ENCODE data around the gene DUSP8. TPM values are rescaled to one million over a fixed set of nuclear protein-coding genes. Genes with fewer than 3 reads are reported as not detected.

DUSP8 gene
- polyA plus RNA-seq, 2 donors = 0.69 to 0.84 TPM

GRCh38 chr11:1574238-1574932 is 2.3 kb upstream of the DUSP8 start:
- Histone ChIP-seq H3K9me3 (ENCODE audit: control insufficient read depth in 2 of 2, insufficient read depth in 1 of 2, low read depth in 1 of 2, low read length in 1 of 2) (peaks cover 4 to 7% of the 10 kb centered on the region in 2 donors), H3K4me1 (ENCODE audit: control insufficient read depth in 2 of 2, insufficient read depth in 2 of 2, low read length in 1 of 2) (peaks cover 6 to 7% of the 10 kb centered on the region in 2 donors), H3K36me3 (ENCODE audit: control insufficient read depth in 2 of 2, insufficient read depth in 2 of 2, low read length in 1 of 2) (no peaks in the 10 kb centered on the region), H3K4me3 (ENCODE audit: low read depth in 1 of 2, low read length in 2 of 2) (peak overlapping the region; percentile 21 to 32), H3K27ac (ENCODE audit: low read depth in 2 of 2, low read length in 1 of 2) (peak overlapping the region; percentile 4 to 46), H3K27me3 (ENCODE audit: control insufficient read depth in 1 of 2, insufficient read depth in 2 of 2, low read length in 2 of 2) (peaks cover 0 to 2% of the 10 kb centered on the region in 2 donors)
- WGBS, 2 donors = 1% methylated on average over 53 to 64 of the region's 64 CpGs

DNA sequence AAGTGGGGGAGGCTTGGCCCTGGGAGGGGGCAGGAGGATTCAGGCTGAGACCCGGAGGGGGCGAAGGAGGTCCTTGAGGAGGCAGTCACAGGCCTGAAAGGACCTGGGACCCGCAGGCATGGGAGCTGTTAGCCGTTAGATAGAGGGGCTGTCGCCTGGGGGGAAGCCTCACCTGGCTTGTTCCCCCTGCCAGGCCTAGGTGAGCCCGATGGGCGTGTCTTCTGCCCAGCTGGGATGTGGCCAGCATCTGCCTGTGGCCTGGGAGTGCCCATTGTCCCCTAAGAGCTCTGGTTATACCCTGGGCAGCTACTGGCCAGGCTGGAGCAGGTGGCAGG is 1.8 kb upstream of the DUSP8 start:
- 6 to 10% methylated on average over 7 of the region's 7 CpGs for WGBS, 2 donors
- peak overlapping the region; percentile 4 to 46 for H3K27ac ChIP-seq (ENCODE audit: low read depth in 2 of 2, low read length in 1 of 2)

DNA sequence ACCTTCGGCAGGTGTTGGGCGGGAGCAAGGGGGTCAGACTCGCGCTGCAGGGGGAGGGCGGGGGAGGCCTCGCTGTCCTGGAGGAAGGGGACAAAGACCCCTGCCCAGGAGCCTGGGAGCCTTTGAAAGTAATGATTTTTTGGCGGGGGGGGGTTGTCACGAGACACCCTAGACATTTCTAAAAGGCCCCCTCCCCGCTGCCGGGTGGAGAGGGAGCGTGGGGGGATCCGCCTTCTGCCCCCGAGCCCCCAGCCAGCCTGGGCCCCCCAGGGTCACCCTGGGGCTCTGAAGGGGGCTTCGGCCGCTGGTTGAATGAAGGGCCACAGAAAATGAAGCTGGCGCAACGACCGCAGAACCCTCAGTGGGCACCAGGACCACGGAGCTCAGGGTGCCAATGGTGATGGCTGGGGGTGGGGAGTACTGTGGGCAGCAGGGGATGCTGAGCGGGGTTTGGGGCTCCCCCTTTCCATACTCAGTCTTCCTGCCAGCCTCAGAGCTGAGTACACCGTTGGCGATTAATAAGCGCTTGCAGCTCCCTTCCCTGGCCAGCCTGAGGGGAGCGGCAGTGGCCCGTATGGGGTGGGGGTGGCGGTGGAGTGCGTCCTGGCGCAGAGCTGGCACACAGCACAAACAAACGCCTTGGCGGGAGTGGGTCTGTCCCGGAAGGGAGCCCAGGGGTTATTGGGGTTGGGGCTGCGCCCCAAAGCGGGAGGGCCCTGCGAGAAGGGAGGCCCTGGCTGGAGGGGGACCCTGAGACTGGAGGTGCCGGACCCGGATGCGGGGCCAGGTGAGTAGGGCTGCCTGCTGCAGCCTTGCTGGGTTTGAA is 1.2 kb upstream of the DUSP8 start:
- peak overlapping the region; percentile 27 to 46 for H3K27ac ChIP-seq (ENCODE audit: low read depth in 2 of 2, low read length in 1 of 2)
- WGBS, 2 donors = 3 to 4% methylated on average over 36 to 37 of the region's 37 CpGs
- peak overlapping the region; percentile 35 to 51 for H3K4me3 ChIP-seq (ENCODE audit: low read depth in 1 of 2, low read length in 2 of 2)
- peaks cover 7 to 9% of the 10 kb centered on the region in 2 donors for H3K4me1 ChIP-seq (ENCODE audit: control insufficient read depth in 2 of 2, insufficient read depth in 2 of 2, low read length in 1 of 2)
- H3K9me3 ChIP-seq (ENCODE audit: control insufficient read depth in 2 of 2, insufficient read depth in 1 of 2, low read depth in 1 of 2, low read length in 1 of 2) = peaks cover 0 to 2% of the 10 kb centered on the region in 2 donors
- H3K36me3 ChIP-seq (ENCODE audit: control insufficient read depth in 2 of 2, insufficient read depth in 2 of 2, low read length in 1 of 2) = no peaks in the 10 kb centered on the region
- peaks cover 0 to 2% of the 10 kb centered on the region in 2 donors for H3K27me3 ChIP-seq (ENCODE audit: control insufficient read depth in 1 of 2, insufficient read depth in 2 of 2, low read length in 2 of 2)

More for the DNA sequence above, 1.8 kb upstream of the DUSP8 start:
- peaks cover 0 to 2% of the 10 kb centered on the region in 2 donors for H3K27me3 ChIP-seq (ENCODE audit: control insufficient read depth in 1 of 2, insufficient read depth in 2 of 2, low read length in 2 of 2)
- peak overlapping the region; percentile 32 to 35 for H3K4me3 ChIP-seq (ENCODE audit: low read depth in 1 of 2, low read length in 2 of 2)
- no peaks in the 10 kb centered on the region for H3K36me3 ChIP-seq (ENCODE audit: control insufficient read depth in 2 of 2, insufficient read depth in 2 of 2, low read length in 1 of 2)
- peaks cover 4 to 7% of the 10 kb centered on the region in 2 donors for H3K9me3 ChIP-seq (ENCODE audit: control insufficient read depth in 2 of 2, insufficient read depth in 1 of 2, low read depth in 1 of 2, low read length in 1 of 2)
- peaks cover 7 to 9% of the 10 kb centered on the region in 2 donors for H3K4me1 ChIP-seq (ENCODE audit: control insufficient read depth in 2 of 2, insufficient read depth in 2 of 2, low read length in 1 of 2)

GRCh38 chr11:1571760-1572196 is 293 bp downstream of the DUSP8 start:
- H3K4me3 ChIP-seq (ENCODE audit: low read depth in 1 of 2, low read length in 2 of 2) = peak overlapping the region; percentile 51 to 52
- 1% methylated on average over 19 to 91 of the region's 91 CpGs for WGBS, 2 donors
- H3K27me3 ChIP-seq (ENCODE audit: control insufficient read depth in 1 of 2, insufficient read depth in 2 of 2, low read length in 2 of 2) = peaks cover 0 to 2% of the 10 kb centered on the region in 2 donors
- no peaks in the 10 kb centered on the region for H3K36me3 ChIP-seq (ENCODE audit: control insufficient read depth in 2 of 2, insufficient read depth in 2 of 2, low read length in 1 of 2)
- peak overlapping the region; percentile 31 to 36 for H3K27ac ChIP-seq (ENCODE audit: low read depth in 2 of 2, low read length in 1 of 2)
- H3K4me1 ChIP-seq (ENCODE audit: control insufficient read depth in 2 of 2, insufficient read depth in 2 of 2, low read length in 1 of 2) = peaks cover 7 to 9% of the 10 kb centered on the region in 2 donors
- H3K9me3 ChIP-seq (ENCODE audit: control insufficient read depth in 2 of 2, insufficient read depth in 1 of 2, low read depth in 1 of 2, low read length in 1 of 2) = no peaks in the 10 kb centered on the region

DNA sequence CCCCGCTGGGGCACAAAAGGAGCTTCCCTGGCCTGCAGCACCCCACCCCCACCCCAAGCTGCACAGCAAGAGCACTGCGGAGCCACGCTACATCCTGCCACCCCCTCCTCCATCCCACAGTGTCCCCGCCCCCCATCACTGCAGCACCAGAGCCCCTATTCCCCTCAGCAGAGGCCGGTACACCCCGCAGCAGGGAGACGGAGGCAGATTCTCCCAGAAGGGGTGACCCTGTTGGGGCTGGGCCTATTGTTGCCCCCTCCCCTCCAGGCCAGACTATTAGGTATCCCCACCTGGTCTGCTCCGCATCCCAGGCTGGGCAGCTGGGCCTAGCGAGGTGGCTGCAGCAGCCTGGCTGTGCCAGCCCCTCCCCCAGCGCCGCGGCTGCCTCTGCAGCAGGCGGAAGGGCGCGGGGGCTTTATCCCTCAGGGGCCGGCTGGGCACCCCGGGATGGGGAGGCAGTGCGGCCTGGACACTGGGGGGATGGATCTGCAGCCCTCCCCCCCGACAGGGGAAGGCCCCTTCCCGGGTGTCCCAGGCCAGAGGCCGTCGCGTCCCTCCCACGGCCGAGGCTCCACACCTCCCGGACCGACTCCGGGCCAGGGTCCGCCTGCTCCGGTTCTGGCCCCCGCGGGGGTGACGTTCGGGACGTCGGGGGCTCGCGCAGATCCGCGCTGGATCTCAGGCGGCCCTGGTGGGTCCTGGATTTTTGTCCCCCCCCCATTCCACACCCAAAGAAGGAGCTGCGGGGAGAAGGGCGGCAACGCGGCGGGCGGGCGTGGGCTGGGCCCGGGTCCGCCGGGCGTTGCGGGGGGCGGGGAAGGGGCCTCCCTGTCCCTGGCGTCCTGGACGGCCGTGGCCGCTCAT is 943 bp downstream of the DUSP8 start:
- H3K27me3 ChIP-seq (ENCODE audit: control insufficient read depth in 1 of 2, insufficient read depth in 2 of 2, low read length in 2 of 2) = peaks cover 0 to 2% of the 10 kb centered on the region in 2 donors
- H3K4me3 ChIP-seq (ENCODE audit: low read depth in 1 of 2, low read length in 2 of 2) = peak overlapping the region; percentile 41 to 51
- 12 to 14% methylated on average over 32 to 58 of the region's 58 CpGs for WGBS, 2 donors
- no peaks in the 10 kb centered on the region for H3K36me3 ChIP-seq (ENCODE audit: control insufficient read depth in 2 of 2, insufficient read depth in 2 of 2, low read length in 1 of 2)
- H3K4me1 ChIP-seq (ENCODE audit: control insufficient read depth in 2 of 2, insufficient read depth in 2 of 2, low read length in 1 of 2) = peaks cover 7 to 9% of the 10 kb centered on the region in 2 donors
- H3K9me3 ChIP-seq (ENCODE audit: control insufficient read depth in 2 of 2, insufficient read depth in 1 of 2, low read depth in 1 of 2, low read length in 1 of 2) = no peaks in the 10 kb centered on the region
- H3K27ac ChIP-seq (ENCODE audit: low read depth in 2 of 2, low read length in 1 of 2) = peak overlapping the region; percentile 9 to 18

DNA sequence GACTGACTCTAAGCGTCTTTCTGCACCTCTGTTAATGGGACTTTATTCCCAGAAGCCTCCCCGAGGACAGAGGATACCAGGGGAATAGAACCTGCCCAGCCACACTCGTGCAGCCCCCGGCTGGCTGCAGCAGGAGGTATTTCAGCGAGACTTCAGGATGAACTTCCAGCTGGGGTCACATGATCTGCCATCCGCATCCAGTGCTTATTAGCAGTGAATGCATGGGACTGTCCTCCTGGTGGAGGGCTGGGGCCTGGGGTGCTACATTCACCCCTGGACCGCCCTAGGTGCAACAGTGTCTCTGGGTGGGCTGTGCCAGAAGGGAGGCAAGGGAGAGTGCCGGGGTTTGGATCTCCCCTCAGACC is 1.6 kb downstream of the DUSP8 start:
- no peak overlapping the region for H3K27ac ChIP-seq (ENCODE audit: low read depth in 2 of 2, low read length in 1 of 2)
- WGBS, 2 donors = 77 to 79% methylated on average over 8 of the region's 8 CpGs
- no peaks in the 10 kb centered on the region for H3K9me3 ChIP-seq (ENCODE audit: control insufficient read depth in 2 of 2, insufficient read depth in 1 of 2, low read depth in 1 of 2, low read length in 1 of 2)
- H3K4me1 ChIP-seq (ENCODE audit: control insufficient read depth in 2 of 2, insufficient read depth in 2 of 2, low read length in 1 of 2) = peaks cover 7 to 9% of the 10 kb centered on the region in 2 donors
- no peaks in the 10 kb centered on the region for H3K36me3 ChIP-seq (ENCODE audit: control insufficient read depth in 2 of 2, insufficient read depth in 2 of 2, low read length in 1 of 2)
- H3K27me3 ChIP-seq (ENCODE audit: control insufficient read depth in 1 of 2, insufficient read depth in 2 of 2, low read length in 2 of 2) = peaks cover 0 to 2% of the 10 kb centered on the region in 2 donors
- no peak overlapping the region for H3K4me3 ChIP-seq (ENCODE audit: low read depth in 1 of 2, low read length in 2 of 2)

DNA sequence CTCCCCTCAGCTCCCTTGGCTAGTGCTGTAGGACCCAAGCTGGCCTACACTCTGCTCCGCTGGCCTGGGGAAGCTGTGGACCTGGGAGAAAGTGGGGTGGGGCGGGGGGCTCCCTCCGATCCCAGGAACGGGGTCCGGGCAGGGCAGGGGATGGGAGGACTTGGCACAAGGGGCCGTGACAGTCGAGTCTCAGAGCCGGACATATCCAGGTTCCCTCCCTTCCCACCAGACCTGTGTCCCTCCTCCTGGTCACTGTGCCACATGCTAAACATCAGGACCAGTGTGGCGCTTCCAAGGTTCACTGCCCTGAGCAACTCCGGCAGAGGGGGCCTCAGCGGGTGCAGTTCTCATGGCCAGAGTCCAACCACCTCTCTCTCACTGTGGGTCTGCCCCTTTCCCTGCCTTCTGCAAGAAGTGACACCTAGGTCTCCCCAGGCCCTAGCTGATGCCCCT is 2.0 kb downstream of the DUSP8 start:
- Histone ChIP-seq H3K4me1 (ENCODE audit: control insufficient read depth in 2 of 2, insufficient read depth in 2 of 2, low read length in 1 of 2) (peaks cover 7 to 9% of the 10 kb centered on the region in 2 donors), H3K36me3 (ENCODE audit: control insufficient read depth in 2 of 2, insufficient read depth in 2 of 2, low read length in 1 of 2) (no peaks in the 10 kb centered on the region), H3K9me3 (ENCODE audit: control insufficient read depth in 2 of 2, insufficient read depth in 1 of 2, low read depth in 1 of 2, low read length in 1 of 2) (no peaks in the 10 kb centered on the region), H3K4me3 (ENCODE audit: low read depth in 1 of 2, low read length in 2 of 2) (no peak overlapping the region), H3K27me3 (ENCODE audit: control insufficient read depth in 1 of 2, insufficient read depth in 2 of 2, low read length in 2 of 2) (peaks cover 0 to 2% of the 10 kb centered on the region in 2 donors), H3K27ac (ENCODE audit: low read depth in 2 of 2, low read length in 1 of 2) (no peak overlapping the region)
- WGBS, 2 donors = 68 to 72% methylated on average over 10 to 11 of the region's 11 CpGs

DNA sequence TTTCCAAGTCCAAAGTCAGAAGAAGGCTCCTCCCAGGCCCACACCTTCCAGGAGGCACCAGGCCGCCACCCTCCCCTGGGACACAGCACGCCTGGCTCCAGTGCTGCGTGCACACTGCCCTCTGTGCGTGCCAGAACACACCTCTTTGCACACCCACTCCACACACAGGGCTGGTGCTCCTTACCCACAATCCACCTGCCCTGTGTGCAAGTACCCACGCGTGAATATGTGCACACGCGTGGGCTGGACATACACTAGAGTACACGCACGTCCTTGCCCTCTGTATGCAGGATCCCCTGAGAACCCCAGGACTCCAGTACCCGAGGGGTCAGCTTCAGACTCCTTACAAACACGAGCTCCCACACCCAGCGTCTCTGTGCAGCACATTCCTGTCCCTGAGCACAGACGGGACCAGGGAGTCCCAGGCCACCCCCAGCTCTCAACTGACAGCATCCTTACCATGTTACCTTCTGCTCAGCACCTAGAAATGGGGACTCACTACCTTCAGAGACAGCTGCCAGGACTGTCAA is 2.8 kb downstream of the DUSP8 start:
- H3K36me3 ChIP-seq (ENCODE audit: control insufficient read depth in 2 of 2, insufficient read depth in 2 of 2, low read length in 1 of 2) = no peaks in the 10 kb centered on the region
- H3K4me1 ChIP-seq (ENCODE audit: control insufficient read depth in 2 of 2, insufficient read depth in 2 of 2, low read length in 1 of 2) = peaks cover 4 to 9% of the 10 kb centered on the region in 2 donors
- no peak overlapping the region for H3K4me3 ChIP-seq (ENCODE audit: low read depth in 1 of 2, low read length in 2 of 2)
- no peak overlapping the region for H3K27ac ChIP-seq (ENCODE audit: low read depth in 2 of 2, low read length in 1 of 2)
- H3K27me3 ChIP-seq (ENCODE audit: control insufficient read depth in 1 of 2, insufficient read depth in 2 of 2, low read length in 2 of 2) = peaks cover 0 to 2% of the 10 kb centered on the region in 2 donors
- 58% methylated on average over 14 of the region's 14 CpGs for WGBS, 2 donors
- H3K9me3 ChIP-seq (ENCODE audit: control insufficient read depth in 2 of 2, insufficient read depth in 1 of 2, low read depth in 1 of 2, low read length in 1 of 2) = no peaks in the 10 kb centered on the region

DNA sequence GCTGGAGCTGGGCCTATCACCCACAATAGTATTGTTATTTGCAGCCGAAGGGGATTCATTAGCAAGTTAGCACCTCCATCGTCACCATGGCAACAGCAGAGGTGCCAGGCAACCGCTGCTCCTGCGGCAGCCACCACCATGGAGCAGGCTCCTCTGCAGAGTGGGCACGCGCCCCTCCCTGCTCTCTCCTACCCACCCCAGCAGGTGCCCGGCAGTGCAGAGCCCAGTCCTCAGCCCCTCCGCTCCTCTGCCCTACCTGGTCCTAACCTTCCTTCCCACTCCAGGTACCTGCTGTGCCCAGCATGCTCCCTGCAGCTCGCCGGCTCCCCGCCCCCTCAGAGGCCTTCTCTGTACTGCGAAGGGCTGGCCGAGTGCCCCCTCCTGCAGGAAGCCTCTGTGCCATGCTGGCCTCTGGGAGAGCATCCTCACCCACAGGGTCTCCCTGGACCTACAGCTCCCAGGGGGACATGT is 3.6 kb downstream of the DUSP8 start:
- no peak overlapping the region for H3K4me3 ChIP-seq (ENCODE audit: low read depth in 1 of 2, low read length in 2 of 2)
- 55 to 65% methylated on average over 13 of the region's 13 CpGs for WGBS, 2 donors
- H3K27me3 ChIP-seq (ENCODE audit: control insufficient read depth in 1 of 2, insufficient read depth in 2 of 2, low read length in 2 of 2) = peaks cover 0 to 2% of the 10 kb centered on the region in 2 donors
- peaks cover 4 to 10% of the 10 kb centered on the region in 2 donors for H3K4me1 ChIP-seq (ENCODE audit: control insufficient read depth in 2 of 2, insufficient read depth in 2 of 2, low read length in 1 of 2)
- H3K36me3 ChIP-seq (ENCODE audit: control insufficient read depth in 2 of 2, insufficient read depth in 2 of 2, low read length in 1 of 2) = no peaks in the 10 kb centered on the region
- H3K9me3 ChIP-seq (ENCODE audit: control insufficient read depth in 2 of 2, insufficient read depth in 1 of 2, low read depth in 1 of 2, low read length in 1 of 2) = no peaks in the 10 kb centered on the region
- H3K27ac ChIP-seq (ENCODE audit: low read depth in 2 of 2, low read length in 1 of 2) = no peak overlapping the region

All from esophagus (tissue), 2 donors.